NB4 (cell line): ENCODE measurements around the gene AKR7A2.

Experiments used
- DNase-seq: peaks from one replicate; pipeline ENCODE4 v3.0.0; 2010; ENCODE audit warnings: low read depth
- H3K4me3 ChIP-seq: one replicate; pipeline ENCODE4 v1.5.1; 2011; ENCODE audit warnings: mild to moderate bottlenecking, low read depth, low read length, moderate library complexity
- MAX ChIP-seq: IDR thresholded peaks from 2 replicates; pipeline ENCODE4 v1.6.1; 2011; ENCODE audit warnings: low read depth, low read length
- MYC ChIP-seq: IDR thresholded peaks from 2 replicates; pipeline ENCODE4 v1.6.1; 2011; ENCODE audit warnings: low read depth, low read length
- POLR2A ChIP-seq: IDR thresholded peaks from 2 replicates; pipeline ENCODE4 v1.6.1; 2011; ENCODE audit warnings: mild to moderate bottlenecking; ENCODE audit not compliant: insufficient read length; ENCODE audit errors: extremely low read depth
- TF ChIP-seq, protein P1 (sequence below): IDR thresholded peaks from one replicate; pipeline ENCODE4 v1.5.1; 2012; ENCODE audit warnings: low read depth, low read length

The AKR7A2 gene

GRCh38 chr1:19254416-19254815 is 57.5 kb downstream of the AKR7A2 start:
- H3K4me3 ChIP-seq = no peak overlapping the region
- DNase-seq = no peak
- TF ChIP-seq, protein P1, sequence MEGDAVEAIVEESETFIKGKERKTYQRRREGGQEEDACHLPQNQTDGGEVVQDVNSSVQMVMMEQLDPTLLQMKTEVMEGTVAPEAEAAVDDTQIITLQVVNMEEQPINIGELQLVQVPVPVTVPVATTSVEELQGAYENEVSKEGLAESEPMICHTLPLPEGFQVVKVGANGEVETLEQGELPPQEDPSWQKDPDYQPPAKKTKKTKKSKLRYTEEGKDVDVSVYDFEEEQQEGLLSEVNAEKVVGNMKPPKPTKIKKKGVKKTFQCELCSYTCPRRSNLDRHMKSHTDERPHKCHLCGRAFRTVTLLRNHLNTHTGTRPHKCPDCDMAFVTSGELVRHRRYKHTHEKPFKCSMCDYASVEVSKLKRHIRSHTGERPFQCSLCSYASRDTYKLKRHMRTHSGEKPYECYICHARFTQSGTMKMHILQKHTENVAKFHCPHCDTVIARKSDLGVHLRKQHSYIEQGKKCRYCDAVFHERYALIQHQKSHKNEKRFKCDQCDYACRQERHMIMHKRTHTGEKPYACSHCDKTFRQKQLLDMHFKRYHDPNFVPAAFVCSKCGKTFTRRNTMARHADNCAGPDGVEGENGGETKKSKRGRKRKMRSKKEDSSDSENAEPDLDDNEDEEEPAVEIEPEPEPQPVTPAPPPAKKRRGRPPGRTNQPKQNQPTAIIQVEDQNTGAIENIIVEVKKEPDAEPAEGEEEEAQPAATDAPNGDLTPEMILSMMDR = no peak
- TF ChIP-seq MYC (no peak), MAX (no peak), POLR2A (no peak)
